Tibial nerve (tissue), 4 donors: ENCODE results near the gene CEP164. TPM values are rescaled to one million over a fixed set of nuclear protein-coding genes. Genes with fewer than 3 reads are reported as not detected.

Source experiments
- DNase-seq, 2 donors: peaks; one replicate each; pipeline ENCODE4 v3.0.0-alpha.2; 2019; ENCODE audit warnings: low spot score in 2 of 2
- H3K27ac ChIP-seq, 4 donors: fragments of 200-600 bp; sonication (generic) in 3 of 4; one replicate each; pipeline ENCODE4 v1.5.1; 2017 to 2019; ENCODE audit warnings: mild to moderate bottlenecking in 1 of 4
- H3K27me3 ChIP-seq, 2 donors: fragments of 200-600 bp; sonication (generic) in 1 of 2; one replicate each; pipeline versions ENCODE4 v1.5.1 to v1.6.0; 2017 to 2019
- H3K36me3 ChIP-seq, 3 donors: fragments of 200-600 bp; sonication (generic); one replicate each; pipeline ENCODE4 v1.5.1; 2018 to 2019
- H3K4me1 ChIP-seq, 4 donors: fragments of 200-600 bp; sonication (generic) in 3 of 4; one replicate each; pipeline ENCODE4 v1.5.1; 2017 to 2019
- H3K4me3 ChIP-seq, 4 donors: fragments of 200-600 bp; sonication (generic) in 3 of 4; one replicate each; pipeline ENCODE4 v1.5.1; 2017 to 2019; ENCODE audit warnings: mild to moderate bottlenecking in 1 of 4, moderate library complexity in 1 of 4
- H3K9me3 ChIP-seq, 4 donors: fragments of 200-600 bp; sonication (generic) in 3 of 4; one replicate each; pipeline ENCODE4 v1.5.1; 2017 to 2019
- EP300 ChIP-seq, 2 donors: sonication (generic); formaldehyde crosslinking; IDR thresholded peaks; one replicate each; pipeline ENCODE4 v1.6.1; 2017; ENCODE audit warnings: antibody characterized with exemption in 2 of 2, mild to moderate bottlenecking in 1 of 2
- POLR2A ChIP-seq, 2 donors: fragments of 450-650 bp; IDR thresholded peaks; one replicate each; pipeline ENCODE4 v1.6.1; 2017; ENCODE audit warnings: antibody characterized with exemption in 2 of 2, mild to moderate bottlenecking in 2 of 2, moderate library complexity in 2 of 2
- WGBS, 2 donors: methylation state at CpG; one replicate each; pipeline ENCODE4 v1.1.5; 2018; 5-methylcytosine and 5-hydroxymethylcytosine counted together
- total RNA-seq, 4 donors: library from RNA; depleted of rRNA; stranded (reverse); fragments of >200 nt; gene quantifications; one replicate each; pipeline ENCODE4 v1.1.0, GENCODE V29; 2016
- TF ChIP-seq, protein P1 (sequence below), 5 experiments: fragments of 200-600 bp in 3 of 5; fragments of 450-650 bp in 2 of 5; sonication (generic) in 3 of 5; IDR thresholded peaks; one replicate each; pipeline ENCODE4 v1.5.1; 2016 to 2019; ENCODE audit warnings: antibody characterized with exemption in 5 of 5, mild to moderate bottlenecking in 3 of 5, moderate library complexity in 2 of 5

CEP164 gene
- total RNA-seq, 4 donors from 2014 or later: 23.9 to 53.4 (median 39.4) TPM

GRCh38 chr11:117369534-117369933, 41.9 kb downstream of the CEP164 start:
- Histone ChIP-seq H3K4me3 (no peak overlapping the region), H3K27me3 (no peaks in the 10 kb centered on the region), H3K9me3 (no peaks in the 10 kb centered on the region), H3K4me1 (no peaks in the 10 kb centered on the region), H3K27ac (no peak overlapping the region), H3K36me3 (peaks cover 0 to 100% (median 14%) of the 10 kb centered on the region in 3 donors)
- DNase-seq: no peak
- WGBS, 2 donors: 77 to 83% methylated on average over 1 of the region's 1 CpG
- TF ChIP-seq, protein P1, sequence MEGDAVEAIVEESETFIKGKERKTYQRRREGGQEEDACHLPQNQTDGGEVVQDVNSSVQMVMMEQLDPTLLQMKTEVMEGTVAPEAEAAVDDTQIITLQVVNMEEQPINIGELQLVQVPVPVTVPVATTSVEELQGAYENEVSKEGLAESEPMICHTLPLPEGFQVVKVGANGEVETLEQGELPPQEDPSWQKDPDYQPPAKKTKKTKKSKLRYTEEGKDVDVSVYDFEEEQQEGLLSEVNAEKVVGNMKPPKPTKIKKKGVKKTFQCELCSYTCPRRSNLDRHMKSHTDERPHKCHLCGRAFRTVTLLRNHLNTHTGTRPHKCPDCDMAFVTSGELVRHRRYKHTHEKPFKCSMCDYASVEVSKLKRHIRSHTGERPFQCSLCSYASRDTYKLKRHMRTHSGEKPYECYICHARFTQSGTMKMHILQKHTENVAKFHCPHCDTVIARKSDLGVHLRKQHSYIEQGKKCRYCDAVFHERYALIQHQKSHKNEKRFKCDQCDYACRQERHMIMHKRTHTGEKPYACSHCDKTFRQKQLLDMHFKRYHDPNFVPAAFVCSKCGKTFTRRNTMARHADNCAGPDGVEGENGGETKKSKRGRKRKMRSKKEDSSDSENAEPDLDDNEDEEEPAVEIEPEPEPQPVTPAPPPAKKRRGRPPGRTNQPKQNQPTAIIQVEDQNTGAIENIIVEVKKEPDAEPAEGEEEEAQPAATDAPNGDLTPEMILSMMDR (IDR thresholded peaks at IDR 0.05): no peak

- Histone ChIP-seq H3K27me3 (no peaks in the 10 kb centered on the region), H3K36me3 (peaks cover 0 to 100% (median 19%) of the 10 kb centered on the region in 3 donors), H3K27ac (no peak overlapping the region), H3K4me3 (no peak overlapping the region), H3K4me1 (no peaks in the 10 kb centered on the region), H3K9me3 (no peaks in the 10 kb centered on the region)
- TF ChIP-seq, protein P1 (IDR thresholded peaks at IDR 0.05): no peak
- no peak for TF ChIP-seq EP300 (IDR thresholded peaks at IDR 0.05)
- no peak for TF ChIP-seq POLR2A (IDR thresholded peaks at IDR 0.05)
- no peak for DNase-seq
- WGBS, 2 donors: 95% methylated on average over 4 of the region's 4 CpGs
Observed at GRCh38 chr11:117371453-117371852, 43.8 kb downstream of the CEP164 start.

GRCh38 chr11:117374316-117375055, 46.8 kb downstream of the CEP164 start:
- Histone ChIP-seq H3K27me3 (no peaks in the 10 kb centered on the region), H3K4me1 (no peaks in the 10 kb centered on the region), H3K27ac (no peak overlapping the region), H3K9me3 (no peaks in the 10 kb centered on the region), H3K36me3 (peaks cover 0 to 97% (median 22%) of the 10 kb centered on the region in 3 donors), H3K4me3 (no peak overlapping the region)
- TF ChIP-seq POLR2A (IDR thresholded peaks at IDR 0.05): no peak
- TF ChIP-seq, protein P1 (IDR thresholded peaks at IDR 0.05): no peak
- 92% methylated on average over 8 of the region's 8 CpGs for WGBS, 2 donors
- no peak for DNase-seq

DNA sequence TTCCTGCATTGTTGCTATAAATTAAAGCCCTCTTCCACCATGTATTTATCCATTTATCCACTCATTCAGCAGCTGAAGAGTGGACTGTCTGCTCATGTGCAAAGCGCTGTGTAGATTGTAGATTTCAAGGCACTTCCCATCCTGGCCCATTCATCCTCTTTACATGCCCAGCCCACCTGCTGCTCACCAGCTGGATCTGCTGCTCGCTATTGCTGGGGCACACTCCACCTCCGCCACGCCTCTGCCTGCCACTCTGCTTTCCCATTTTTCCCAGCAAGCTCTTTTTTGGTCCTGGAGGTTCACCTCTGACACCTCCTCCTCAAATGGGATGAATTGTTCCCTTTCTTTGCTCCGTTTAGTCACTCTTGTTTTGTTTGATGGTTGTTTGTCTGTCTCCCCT, 48.3 kb downstream of the CEP164 start:
- WGBS, 2 donors: 81 to 84% methylated on average over 5 of the region's 5 CpGs
- Histone ChIP-seq H3K4me1 (no peaks in the 10 kb centered on the region), H3K27ac (no peak overlapping the region), H3K4me3 (no peak overlapping the region), H3K36me3 (peaks cover 0 to 95% (median 18%) of the 10 kb centered on the region in 3 donors), H3K27me3 (no peaks in the 10 kb centered on the region), H3K9me3 (no peaks in the 10 kb centered on the region)
- TF ChIP-seq POLR2A (IDR thresholded peaks at IDR 0.05): no peak
- DNase-seq: no peak

DNA sequence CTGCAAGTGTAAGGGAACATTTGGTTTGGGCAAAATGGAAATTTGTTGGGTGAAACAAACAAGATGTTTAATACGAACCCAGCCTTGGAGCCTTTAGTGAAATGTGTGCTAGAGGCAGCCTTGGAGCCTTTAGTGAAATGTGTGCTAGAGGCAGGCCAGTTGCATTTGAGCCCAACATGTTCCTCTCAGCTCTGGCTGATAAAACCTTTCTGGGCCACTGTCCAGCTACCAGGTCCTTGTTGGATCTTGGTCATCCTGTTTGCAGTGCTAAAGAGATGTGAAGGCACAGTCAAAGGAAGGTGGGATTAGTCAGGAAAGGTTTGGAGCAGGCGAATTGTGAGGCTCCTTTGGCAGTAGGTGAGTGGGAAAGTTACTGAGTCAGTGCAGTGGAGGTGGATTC, 48.9 kb downstream of the CEP164 start:
- 89 to 98% methylated on average over 2 of the region's 2 CpGs for WGBS, 2 donors
- no peak for DNase-seq
- peaks cover 0 to 95% (median 18%) of the 10 kb centered on the region in 3 donors for H3K36me3 ChIP-seq

More for the DNA sequence above, 48.9 kb downstream of the CEP164 start:
- TF ChIP-seq EP300 (IDR thresholded peaks at IDR 0.05) (no peak), POLR2A (IDR thresholded peaks at IDR 0.05) (no peak)
- TF ChIP-seq, protein P1 (IDR thresholded peaks at IDR 0.05): no peak
- Histone ChIP-seq H3K4me1 (no peaks in the 10 kb centered on the region), H3K27me3 (no peaks in the 10 kb centered on the region), H3K4me3 (no peak overlapping the region), H3K9me3 (no peaks in the 10 kb centered on the region), H3K27ac (no peak overlapping the region)
